H1 (cell line): Measurements from ENCODE around the gene ASTN2. TPM values are rescaled to one million over a fixed set of nuclear protein-coding genes. Genes with fewer than 3 reads are reported as not detected.

Source experiments
- CTCF ChIA-PET: fragments of 300-600 bp; sonication (Branson Sonifier 250); formaldehyde crosslinking; loops from one replicate; lab custom pipeline; 2021; ENCODE audit not compliant: partially characterized antibody; lab: Charles Lee
- POLR2A ChIA-PET: fragments of 300-600 bp; sonication (Branson Sonifier 250); formaldehyde crosslinking; loops from one replicate; lab custom pipeline; 2021; ENCODE audit warnings: inconsistent platforms; ENCODE audit not compliant: partially characterized antibody; lab: Charles Lee
- DNase-seq, 2 experiments: peaks; one replicate each; pipeline versions ENCODE4 v3.0.0 to v3.0.0-alpha.2; 2010 to 2022; ENCODE audit warnings: low spot score in 2 of 2, low read depth in 1 of 2, mixed read lengths in 1 of 2
- FAIRE-seq: peaks from 2 replicates; lab custom pipeline; 2011; peaks lifted over from hg19 to GRCh38; lab: Jason Lieb, UNC
- H2AFZ ChIP-seq: 2 replicates; pipeline ENCODE4 v1.8.1; 2012; ENCODE audit warnings: low read length, inconsistent platforms
- H2AK5ac ChIP-seq: 2 replicates; pipeline ENCODE4 v1.6.1; 2013; ENCODE audit warnings: low read depth, low read length
- H2BK120ac ChIP-seq: replicated peaks from 2 replicates; pipeline ENCODE3; 2013; ENCODE audit warnings: low read depth, low read length, inconsistent platforms
- H2BK12ac ChIP-seq: 2 replicates; pipeline ENCODE4 v1.6.1; 2013; ENCODE audit warnings: low read depth, low read length
- H2BK15ac ChIP-seq: 2 replicates; pipeline ENCODE4 v1.6.1; 2013; ENCODE audit warnings: low read length
- H2BK20ac ChIP-seq: 2 replicates; pipeline ENCODE4 v1.6.1; 2013; ENCODE audit warnings: low read length
- H2BK5ac ChIP-seq: 2 replicates; pipeline ENCODE4 v1.6.1; 2013; ENCODE audit warnings: low read depth, low read length
- H3K14ac ChIP-seq: 2 replicates; pipeline ENCODE4 v1.6.1; 2013; ENCODE audit warnings: inconsistent platforms; ENCODE audit not compliant: insufficient read length
- H3K18ac ChIP-seq: 2 replicates; pipeline ENCODE4 v1.6.1; 2013; ENCODE audit warnings: low read length; ENCODE audit errors: extremely low read depth
- H3K23ac ChIP-seq: 2 replicates; pipeline ENCODE4 v1.6.1; 2013; ENCODE audit warnings: inconsistent platforms; ENCODE audit not compliant: insufficient read length
- H3K23me2 ChIP-seq: 2 replicates; pipeline ENCODE4 v1.6.1; 2013; ENCODE audit warnings: low read depth, low read length
- H3K27ac ChIP-seq: 2 replicates; pipeline ENCODE4 v1.6.1; 2011; ENCODE audit warnings: low read depth, low read length, inconsistent platforms
- H3K27me3 ChIP-seq, 4 experiments: replicated peaks in 1 of 4; 1 replicate in 1 of 4; 2 replicates in 3 of 4; pipeline versions ENCODE4 v1.6.1 to v1.8.1; 2011 to 2013; ENCODE audit warnings: low read length in 3 of 4, mild to moderate bottlenecking in 3 of 4, inconsistent platforms in 2 of 4, mixed read lengths in 2 of 4, moderate library complexity in 1 of 4; ENCODE audit not compliant: control insufficient read depth in 3 of 4, insufficient read depth in 3 of 4; ENCODE audit errors: extremely low read depth in 1 of 4
- H3K36me3 ChIP-seq, 4 experiments: 2 replicates each; pipeline versions ENCODE4 v1.6.1 to v1.8.1; 2011 to 2013; ENCODE audit warnings: mild to moderate bottlenecking in 4 of 4, low read length in 3 of 4, moderate library complexity in 2 of 4, control low read depth in 1 of 4, inconsistent platforms in 1 of 4; ENCODE audit not compliant: insufficient read depth in 4 of 4, control insufficient read depth in 2 of 4
- H3K4ac ChIP-seq: replicated peaks from 2 replicates; pipeline ENCODE3; 2013; ENCODE audit warnings: low read length, low read depth, mixed read lengths, inconsistent platforms; ENCODE audit not compliant: insufficient read length
- H3K4me1 ChIP-seq, 4 experiments: replicated peaks in 1 of 4; 1 replicate in 1 of 4; 2 replicates in 3 of 4; pipeline versions ENCODE4 v1.6.1 to v1.8.1; 2011 to 2013; ENCODE audit warnings: low read length in 3 of 4, inconsistent platforms in 2 of 4, mixed read lengths in 1 of 4; ENCODE audit not compliant: insufficient read depth in 4 of 4, control insufficient read depth in 3 of 4
- H3K4me2 ChIP-seq, 2 experiments: 2 replicates each; pipeline versions ENCODE4 v1.6.1 to v1.8.1; 2011 to 2013; ENCODE audit warnings: low read depth in 2 of 2, low read length in 2 of 2, control low read depth in 1 of 2, inconsistent platforms in 1 of 2, mild to moderate bottlenecking in 1 of 2; ENCODE audit not compliant: insufficient read depth in 1 of 2
- H3K4me3 ChIP-seq, 4 experiments: fragments of 200-600, 300-600 bp in 1 of 4; sonication (generic), shearing (Covaris generic), sonication (Bioruptor Twin) in 1 of 4; 2 replicates each; pipeline versions ENCODE4 v1.5.1 to v1.8.1; 2011 to 2016; ENCODE audit warnings: low read length in 4 of 4, low read depth in 3 of 4, control low read depth in 2 of 4, inconsistent platforms in 2 of 4, mild to moderate bottlenecking in 2 of 4, mixed read lengths in 1 of 4, moderate library complexity in 1 of 4; ENCODE audit not compliant: insufficient read depth in 2 of 4; ENCODE audit errors: extremely low read depth in 1 of 4
- H3K56ac ChIP-seq: replicated peaks from 2 replicates; pipeline ENCODE3; 2013; ENCODE audit warnings: low read depth, mild to moderate bottlenecking, mixed read lengths, low read length, inconsistent platforms; ENCODE audit not compliant: insufficient read length
- H3K79me1 ChIP-seq: 2 replicates; pipeline ENCODE4 v1.6.1; 2013; ENCODE audit warnings: low read depth, low read length, control low read depth
- H3K79me2 ChIP-seq, 2 experiments: 2 replicates each; pipeline versions ENCODE4 v1.6.1 to v1.8.1; 2012 to 2013; ENCODE audit warnings: low read length in 2 of 2, mild to moderate bottlenecking in 2 of 2, inconsistent platforms in 1 of 2; ENCODE audit not compliant: insufficient read depth in 2 of 2, control insufficient read depth in 1 of 2
- H3K9ac ChIP-seq, 4 experiments: replicated peaks in 1 of 4; 1 replicate in 1 of 4; 2 replicates in 3 of 4; pipeline versions ENCODE4 v1.6.1 to v1.8.1; 2011 to 2013; ENCODE audit warnings: low read depth in 3 of 4, low read length in 3 of 4, control low read depth in 2 of 4, mild to moderate bottlenecking in 2 of 4, moderate library complexity in 2 of 4, inconsistent platforms in 1 of 4; ENCODE audit errors: extremely low read depth in 1 of 4
- H3K9me3 ChIP-seq, 2 experiments: 2 replicates each; pipeline versions ENCODE4 v1.6.1 to v1.8.1; 2012 to 2013; ENCODE audit warnings: mild to moderate bottlenecking in 2 of 2, moderate library complexity in 2 of 2, control low read depth in 1 of 2, inconsistent platforms in 1 of 2, low read depth in 1 of 2, low read length in 1 of 2, mixed read lengths in 1 of 2; ENCODE audit not compliant: insufficient read depth in 2 of 2
- H4K20me1 ChIP-seq, 2 experiments: replicated peaks in 1 of 2; 2 replicates each; pipeline versions ENCODE3 to v1.8.1; 2011 to 2013; ENCODE audit warnings: inconsistent platforms in 2 of 2, low read length in 2 of 2, mild to moderate bottlenecking in 1 of 2; ENCODE audit not compliant: insufficient read depth in 2 of 2, control insufficient read depth in 1 of 2
- H4K5ac ChIP-seq: 2 replicates; pipeline ENCODE4 v1.6.1; 2013; ENCODE audit warnings: low read length, low read depth, mixed read lengths, inconsistent platforms; ENCODE audit not compliant: insufficient read length
- H4K8ac ChIP-seq: 2 replicates; pipeline ENCODE4 v1.8.0; 2013; ENCODE audit warnings: mild to moderate bottlenecking, moderate library complexity, low read length, inconsistent platforms; ENCODE audit not compliant: insufficient read depth; ENCODE audit errors: extremely low read depth
- H4K91ac ChIP-seq: replicated peaks from 2 replicates; pipeline ENCODE3; 2013; ENCODE audit warnings: low read length, mixed read lengths, inconsistent platforms; ENCODE audit not compliant: insufficient read length
- CREB1 ChIP-seq: IDR thresholded peaks from 2 replicates; pipeline ENCODE4 v1.6.1; 2012; ENCODE audit warnings: inconsistent platforms
- KDM5A ChIP-seq: fragments of 200-600 bp; IDR thresholded peaks from 2 replicates; pipeline ENCODE4 v1.7.1; 2012; ENCODE audit warnings: mild to moderate bottlenecking, low read length, inconsistent platforms, mixed read lengths
- POLR2A ChIP-seq, 2 experiments: IDR thresholded peaks; 1 replicate in 1 of 2; 2 replicates in 1 of 2; pipeline ENCODE4 v1.6.1; 2011; ENCODE audit warnings: low read depth in 2 of 2, low read length in 2 of 2, mild to moderate bottlenecking in 2 of 2; ENCODE audit errors: control extremely low read depth in 1 of 2
- SIRT6 ChIP-seq: IDR thresholded peaks from one replicate; pipeline ENCODE4 v1.7.1; 2012; ENCODE audit warnings: low read length, inconsistent platforms
- SIX5 ChIP-seq: IDR thresholded peaks from 2 replicates; pipeline ENCODE4 v1.6.1; 2011; ENCODE audit warnings: mild to moderate bottlenecking, low read depth, low read length
- SRF ChIP-seq: IDR thresholded peaks from 2 replicates; pipeline ENCODE4 v1.6.1; 2011; ENCODE audit warnings: mild to moderate bottlenecking, low read depth, low read length, moderate library complexity
- SUZ12 ChIP-seq: fragments of 200-600 bp; sonication (generic); IDR thresholded peaks from 2 replicates; pipeline ENCODE4 v1.6.1; 2012; ENCODE audit warnings: mild to moderate bottlenecking, inconsistent platforms, low read length, moderate library complexity, mixed read lengths
- WGBS, 2 experiments: shearing (Covaris generic) in 1 of 2; methylation state at CpG; one replicate each; pipeline versions ENCODE4 v1.1.6 to v1.1.7; 2013 to 2015; ENCODE audit warnings: low lambda C conversion rate in 2 of 2, mixed read lengths in 2 of 2, inconsistent platforms in 1 of 2, low coverage in 1 of 2, missing lambda C conversion rate in 1 of 2; ENCODE audit not compliant: insufficient replicate concordance in 2 of 2, insufficient coverage in 1 of 2, insufficient read length in 1 of 2; ENCODE audit errors: extremely low coverage in 1 of 2, missing lambda C conversion rate in 1 of 2; 5-methylcytosine and 5-hydroxymethylcytosine counted together
- polyA plus RNA-seq, 7 experiments: library from polyadenylated mRNA; depleted of rRNA in 3 of 7; stranded (reverse) in 5 of 7; unstranded in 2 of 7; fragments of >200 nt in 5 of 7; fragments of 200-250 nt in 2 of 7; gene quantifications; 1 replicate in 5 of 7; 2 replicates in 1 of 7; 4 replicates in 1 of 7; pipeline versions ENCODE4 v1.2.1 to v1.2.3, GENCODE V29; 2011 to 2013; ENCODE audit warnings: missing spikeins in 2 of 7, mixed read lengths in 2 of 7
- total RNA-seq: library from RNA; stranded (reverse); fragmentation: NEBNext Ultra II Directional; extraction: Animal tissue kit (Norgen Biotek cat#: 25700); gene quantifications from 2 replicates; pipeline ENCODE4 v1.2.1, GENCODE V29; 2021

The ASTN2 gene
- total and polyA plus RNA-seq, 2 of the 8 experiments (the other 6 are each of a cell fraction or from before 2014, with no cell fraction given) = 8.2 to 13.7 TPM

DNA sequence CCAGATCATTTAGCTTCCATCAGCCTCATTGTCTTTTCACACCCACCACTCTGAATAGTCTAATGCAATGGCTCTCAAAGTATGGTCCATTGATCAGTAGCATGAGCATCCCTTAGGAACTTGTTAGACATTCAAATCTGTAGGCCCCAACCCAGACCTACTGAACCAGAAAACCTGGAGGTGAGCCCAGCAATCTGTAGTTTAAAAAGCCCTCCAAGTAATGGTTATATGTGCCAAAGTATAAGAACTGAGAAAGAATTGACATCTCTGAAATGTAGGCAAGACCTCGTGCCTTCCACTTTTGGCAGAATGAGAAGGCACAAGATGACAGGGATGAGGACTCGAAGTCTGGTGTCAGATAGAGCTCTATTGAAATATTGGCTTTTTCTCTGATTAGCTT lies 460.1 kb downstream of the ASTN2 start:
- no peak overlapping the region for H2BK5ac ChIP-seq
- H4K91ac ChIP-seq = no peak overlapping the region
- no peak overlapping the region for H2AFZ ChIP-seq
- no peak overlapping the region for H3K23ac ChIP-seq
- H3K14ac ChIP-seq = no peak overlapping the region
- H3K4me1 ChIP-seq = no peaks in the 10 kb centered on the region
- H2BK15ac ChIP-seq = no peak overlapping the region
- ChIA-PET CTCF (interaction anchor here (0.7 to 2.1 kb wide), 3 partner anchors 17 to 20 kb away, joined by 3 to 4 read pairs (median 3); no protein-coding TSS in a partner anchor), POLR2A (no interaction called here)
- WGBS, 2 experiments = 100% methylated on average over 2 of the region's 2 CpGs; no CpG with 5 or more reads in 1 of the 2 experiments
- H3K27me3 ChIP-seq = no peaks in the 10 kb centered on the region
- no peaks in the 10 kb centered on the region for H3K79me1 ChIP-seq
- no peak overlapping the region for H2BK120ac ChIP-seq
- no peaks in the 10 kb centered on the region for H3K36me3 ChIP-seq
- H3K4ac ChIP-seq = no peak overlapping the region
- no peak overlapping the region for H4K5ac ChIP-seq
- no peak overlapping the region for H2BK12ac ChIP-seq
- H3K27ac ChIP-seq = no peak overlapping the region
- H4K8ac ChIP-seq = no peak overlapping the region
- no peak for TF ChIP-seq CREB1
- no peak for TF ChIP-seq KDM5A
- no peak for TF ChIP-seq SUZ12
- no peak for TF ChIP-seq SRF
- no peak for TF ChIP-seq SIRT6
- TF ChIP-seq POLR2A (IDR thresholded peaks at IDR 0.05; ENCODE audit: control extremely low read depth in 1 of 2, low read depth in 2 of 2, low read length in 2 of 2) = no peak
- TF ChIP-seq SIX5 = no peak
- no peak overlapping the region for H3K9ac ChIP-seq
- no peaks in the 10 kb centered on the region for H3K79me2 ChIP-seq
- no peak overlapping the region for H3K18ac ChIP-seq
- no peak overlapping the region for H3K4me2 ChIP-seq
- DNase-seq (no peak), FAIRE-seq (no peak)
- H2BK20ac ChIP-seq = no peak overlapping the region
- H3K23me2 ChIP-seq = no peaks in the 10 kb centered on the region
- H4K20me1 ChIP-seq = no peaks in the 10 kb centered on the region
- H3K56ac ChIP-seq = no peak overlapping the region
- no peak overlapping the region for H3K4me3 ChIP-seq
- H3K9me3 ChIP-seq = no peaks in the 10 kb centered on the region
- no peak overlapping the region for H2AK5ac ChIP-seq
